HG03439 (cell line): ENCODE results near the gene MARCKSL1.
"Not testable (repeated sequence)": the region's sequence is repeated elsewhere in the genome, so short reads cannot be mapped to it uniquely, and the experiment has no call there.

Experiments used
- ATAC-seq: cut with Tn5 transposase; IDR thresholded peaks from one replicate; pipeline ENCODE4 v1.9.1; 2021; ENCODE audit warnings: mild to moderate bottlenecking, moderate library complexity; ENCODE audit not compliant: unreplicated experiment

MARCKSL1 gene

GRCh38 chr1:32291145-32291707, 44.8 kb downstream of the MARCKSL1 start:
- ATAC-seq, result no peak

GRCh38 chr1:32289256-32289655, 46.8 kb downstream of the MARCKSL1 start:
- ATAC-seq, result no peak

GRCh38 chr1:32286763-32287162, 49.3 kb downstream of the MARCKSL1 start:
- no peak for ATAC-seq

GRCh38 chr1:32285658-32286057, 50.4 kb downstream of the MARCKSL1 start:
- ATAC-seq, result no peak

- not testable (repeated sequence) for ATAC-seq
Observed at GRCh38 chr1:32284777-32285176, 51.3 kb downstream of the MARCKSL1 start.
